ENCODE results near the gene TMX4. TPM values are rescaled to one million over a fixed set of nuclear protein-coding genes. Genes with fewer than 3 reads are reported as not detected.

TMX4 gene
- total and polyA plus RNA-seq, 7 donors: 3.0 to 93.8 (median 63.4) TPM

- TF ChIP-seq CTCF (IDR thresholded peaks at IDR 0.05) (no peak), POLR2A (IDR thresholded peaks at IDR 0.05) (no peak), EP300 (IDR thresholded peaks at IDR 0.05) (no peak), POLR2AphosphoS5 (IDR thresholded peaks at IDR 0.05) (no peak)
- 68 to 80% methylated on average over 1 of the region's 1 CpG for WGBS, 2 donors
- intact Hi-C loops (cut with DNase I): no loop called here
- DNase-seq: no peak
- Histone ChIP-seq H3K4me3 (no peak overlapping the region), H3K9me3 (peaks cover 0 to 3% (median 0%) of the 10 kb centered on the region in 4 donors), H3K36me3 (no peaks in the 10 kb centered on the region), H3K27ac (no peak overlapping the region), H3K4me1 (peaks cover 0 to 7% (median 3%) of the 10 kb centered on the region in 4 donors), H3K27me3 (no peaks in the 10 kb centered on the region)
These were observed 69.2 kb downstream of the TMX4 start for GRCh38 chr20:7950387-7950786.

GRCh38 chr20:7943891-7944290 lies 75.7 kb downstream of the TMX4 start:
- no peak for DNase-seq
- Histone ChIP-seq H3K27me3 (no peaks in the 10 kb centered on the region), H3K27ac (no peak overlapping the region), H3K4me1 (peaks cover 0 to 12% (median 3%) of the 10 kb centered on the region in 4 donors), H3K36me3 (no peaks in the 10 kb centered on the region), H3K4me3 (no peak overlapping the region), H3K9me3 (no peaks in the 10 kb centered on the region)
- intact Hi-C loops (cut with DNase I): no loop called here
- WGBS, 2 donors: 23 to 36% methylated on average over 2 of the region's 2 CpGs
- TF ChIP-seq EP300 (IDR thresholded peaks at IDR 0.05): no peak
- TF ChIP-seq POLR2AphosphoS5 (IDR thresholded peaks at IDR 0.05): no peak
- no peak for TF ChIP-seq CTCF (IDR thresholded peaks at IDR 0.05)
- no peak for TF ChIP-seq POLR2A (IDR thresholded peaks at IDR 0.05)

- H3K4me3 ChIP-seq: no peak within 1 kb of the TSS
- H3K36me3 ChIP-seq: no peaks in the 10 kb centered on the region
- H3K27ac ChIP-seq: no peak within 1 kb of the TSS
- DNase-seq: no peak
- H3K4me1 ChIP-seq: peaks cover 0 to 10% (median 4%) of the 10 kb centered on the region in 4 donors
- intact Hi-C loops (cut with DNase I): no loop called here
- TF ChIP-seq POLR2A (IDR thresholded peaks at IDR 0.05): no peak
- TF ChIP-seq CTCF (IDR thresholded peaks at IDR 0.05): no peak
- no peak for TF ChIP-seq EP300 (IDR thresholded peaks at IDR 0.05)
- no peak for TF ChIP-seq POLR2AphosphoS5 (IDR thresholded peaks at IDR 0.05)
- 37 to 88% methylated on average over 3 of the region's 3 CpGs for WGBS, 2 donors
- no peaks in the 10 kb centered on the region for H3K9me3 ChIP-seq
- no peaks in the 10 kb centered on the region for H3K27me3 ChIP-seq
These were observed 79.2 kb downstream of the TMX4 start, which contains the start of gene HAO1 for GRCh38 chr20:7940341-7940740. TSS of gene HAO1 (minus strand) at chr20:7940458. CDS start at chr20:7940422, 36 bp downstream.

GRCh38 chr20:7939663-7940062 lies 79.9 kb downstream of the TMX4 start:
- WGBS, 2 donors: 75 to 85% methylated on average over 4 of the region's 4 CpGs
- Histone ChIP-seq H3K36me3 (no peaks in the 10 kb centered on the region), H3K27me3 (no peaks in the 10 kb centered on the region), H3K27ac (no peak overlapping the region), H3K9me3 (no peaks in the 10 kb centered on the region), H3K4me3 (no peak overlapping the region), H3K4me1 (peaks cover 0 to 8% (median 3%) of the 10 kb centered on the region in 4 donors)
- no peak for TF ChIP-seq POLR2AphosphoS5 (IDR thresholded peaks at IDR 0.05)
- TF ChIP-seq CTCF (IDR thresholded peaks at IDR 0.05): no peak
- TF ChIP-seq POLR2A (IDR thresholded peaks at IDR 0.05): no peak
- TF ChIP-seq EP300 (IDR thresholded peaks at IDR 0.05): no peak
- intact Hi-C loops (cut with DNase I): loop anchor here (5.0 to 10.0 kb wide), 2 partner anchors 43 to 75 kb away; partner anchors contain the start of gene TMX4
- DNase-seq: no peak

- no peak overlapping the region for H3K4me3 ChIP-seq
- no peak for TF ChIP-seq EP300 (IDR thresholded peaks at IDR 0.05)
- no peak for TF ChIP-seq CTCF (IDR thresholded peaks at IDR 0.05)
- no peak for TF ChIP-seq POLR2A (IDR thresholded peaks at IDR 0.05)
- TF ChIP-seq POLR2AphosphoS5 (IDR thresholded peaks at IDR 0.05): no peak
- H3K27me3 ChIP-seq: no peaks in the 10 kb centered on the region
- DNase-seq: no peak
- H3K4me1 ChIP-seq: peaks cover 0 to 8% (median 3%) of the 10 kb centered on the region in 4 donors
- no peak overlapping the region for H3K27ac ChIP-seq
- no peaks in the 10 kb centered on the region for H3K36me3 ChIP-seq
- intact Hi-C loops (cut with DNase I): loop anchor here (5.0 to 10.0 kb wide), 2 partner anchors 44 to 77 kb away; partner anchors contain the start of gene TMX4
- H3K9me3 ChIP-seq: no peaks in the 10 kb centered on the region
- WGBS, 2 donors: 35 to 80% methylated on average over 2 of the region's 2 CpGs
These were observed 81.5 kb downstream of the TMX4 start for GRCh38 chr20:7938058-7938457.
